Spinal cord (tissue), 10 donors: ENCODE measurements around the gene PFN2. TPM values are rescaled to one million over a fixed set of nuclear protein-coding genes. Genes with fewer than 3 reads are reported as not detected.
A peak's percentile ranks its signal among the peaks of the same experiment; 100 is the strongest.
"Not testable (repeated sequence)": the region's sequence is repeated elsewhere in the genome, so short reads cannot be mapped to it uniquely, and the experiment has no call there.

Source experiments
- DNase-seq, 6 donors: peaks; one replicate each; pipeline versions ENCODE4 v3.0.0 to v3.0.0-alpha.2; 2013 to 2015; ENCODE audit warnings: low spot score in 6 of 6, low read depth in 4 of 6
- H3K27ac ChIP-seq: one replicate; pipeline ENCODE4 v1.5.1; 2013; ENCODE audit warnings: low read depth, low read length, control low read depth
- H3K27me3 ChIP-seq: one replicate; pipeline ENCODE4 v1.6.1; 2013; ENCODE audit warnings: low read length; ENCODE audit not compliant: control insufficient read depth, insufficient read depth
- H3K36me3 ChIP-seq: one replicate; pipeline ENCODE4 v1.6.1; 2013; ENCODE audit warnings: low read length; ENCODE audit not compliant: control insufficient read depth, insufficient read depth
- H3K4me1 ChIP-seq: one replicate; pipeline ENCODE4 v1.6.1; 2013; ENCODE audit warnings: low read length; ENCODE audit not compliant: control insufficient read depth, insufficient read depth
- H3K4me3 ChIP-seq: one replicate; pipeline ENCODE4 v1.5.1; 2013; ENCODE audit warnings: low read depth, low read length, control low read depth
- H3K9me3 ChIP-seq: one replicate; pipeline ENCODE4 v1.6.1; 2013; ENCODE audit warnings: low read length; ENCODE audit not compliant: control insufficient read depth, insufficient read depth
- WGBS: methylation state at CpG from one replicate; pipeline ENCODE4 v1.1.5; 2013; ENCODE audit warnings: missing lambda C conversion rate; ENCODE audit not compliant: insufficient coverage; 5-methylcytosine and 5-hydroxymethylcytosine counted together
- polyA plus RNA-seq, 2 donors: library from polyadenylated mRNA; unstranded; fragments of 120-200 nt; gene quantifications; one replicate each; pipeline ENCODE4 v1.2.1, GENCODE V29; 2013; ENCODE audit not compliant: insufficient read length in 2 of 2
- total RNA-seq, 2 donors: library from RNA; depleted of rRNA in 1 of 2; stranded (reverse); fragments of 120-200 nt in 1 of 2; fragments of >200 nt in 1 of 2; gene quantifications; one replicate each; pipeline versions ENCODE4 v1.2.3 to v1.2.4, GENCODE V29; 2013 to 2014
- donor health status: healthy.

PFN2 gene
- total and polyA plus RNA-seq, 4 donors, result 220 to 820 (median 589) TPM

- no peak for DNase-seq
- H3K27ac ChIP-seq, result no peak overlapping the region
- no peaks in the 10 kb centered on the region for H3K4me1 ChIP-seq
- WGBS, result no CpG with 5 or more reads among the region's 3 CpGs
- H3K4me3 ChIP-seq, result no peak overlapping the region
- H3K27me3 ChIP-seq, result no peaks in the 10 kb centered on the region
- H3K9me3 ChIP-seq, result no peaks in the 10 kb centered on the region
- no peaks in the 10 kb centered on the region for H3K36me3 ChIP-seq
These were observed 13.2 kb downstream of the PFN2 start for GRCh38 chr3:149957361-149958125.

DNA sequence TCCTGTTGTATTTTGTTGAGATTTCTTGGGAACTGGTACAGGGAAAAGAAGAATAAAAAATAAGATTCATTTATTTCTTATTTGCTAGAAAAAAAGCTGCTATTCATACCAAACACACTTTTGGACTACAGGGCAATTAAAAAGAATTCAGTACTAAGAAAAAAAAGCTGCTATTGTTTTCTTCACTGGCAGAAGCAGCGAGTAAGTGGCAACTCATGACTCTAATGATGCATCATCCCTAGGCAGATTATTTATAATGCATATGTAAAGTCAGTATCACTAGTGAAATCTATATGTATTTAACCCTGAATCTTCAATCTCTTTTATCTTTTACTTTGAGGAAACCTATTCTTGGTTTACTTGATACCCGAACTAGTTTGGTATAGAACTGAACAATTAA, 15.2 kb downstream of the PFN2 start:
- no CpG with 5 or more reads among the region's 2 CpGs for WGBS
- peaks cover 2% of the 10 kb centered on the region for H3K36me3 ChIP-seq
- H3K27ac ChIP-seq, result no peak overlapping the region
- no peak for DNase-seq
- H3K9me3 ChIP-seq, result no peaks in the 10 kb centered on the region
- no peaks in the 10 kb centered on the region for H3K4me1 ChIP-seq
- no peak overlapping the region for H3K4me3 ChIP-seq
- no peaks in the 10 kb centered on the region for H3K27me3 ChIP-seq

DNA sequence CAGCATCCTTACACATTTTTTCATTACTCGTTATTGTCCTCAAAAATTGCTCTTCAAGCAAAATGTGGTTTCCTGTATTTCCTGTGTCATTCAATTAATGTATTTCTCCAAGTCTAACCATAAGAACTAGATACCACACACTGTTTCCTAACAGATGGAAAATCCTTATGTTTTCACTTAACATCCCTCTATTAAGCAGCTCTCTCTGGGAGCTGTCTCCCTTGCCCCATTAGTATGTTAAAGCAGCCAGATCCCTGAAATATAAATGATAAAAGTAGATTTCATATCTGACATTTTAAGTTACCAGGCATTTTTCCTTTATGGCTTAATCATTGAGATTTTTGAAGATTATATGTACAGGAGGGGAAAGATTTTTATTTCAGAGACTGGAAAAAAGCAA, 15.9 kb downstream of the PFN2 start:
- Histone ChIP-seq H3K36me3 (peaks cover 4% of the 10 kb centered on the region), H3K27me3 (no peaks in the 10 kb centered on the region), H3K4me3 (no peak overlapping the region), H3K9me3 (no peaks in the 10 kb centered on the region), H3K27ac (no peak overlapping the region), H3K4me1 (no peaks in the 10 kb centered on the region)
- peak in 2 of 6 donors; percentile 14 to 50 for DNase-seq
- WGBS, result 80% methylated on average over 1 of the region's 1 CpG

GRCh38 chr3:149949181-149949580, 21.5 kb downstream of the PFN2 start:
- Histone ChIP-seq H3K27ac (no peak overlapping the region), H3K4me1 (no peaks in the 10 kb centered on the region), H3K9me3 (peaks cover 5% of the 10 kb centered on the region), H3K27me3 (no peaks in the 10 kb centered on the region), H3K4me3 (no peak overlapping the region), H3K36me3 (peaks cover 9% of the 10 kb centered on the region)
- DNase-seq, result no peak
- no CpG with 5 or more reads among the region's 2 CpGs for WGBS

GRCh38 chr3:149947231-149947630, 23.5 kb downstream of the PFN2 start:
- Histone ChIP-seq H3K27me3 (no peaks in the 10 kb centered on the region), H3K4me1 (no peaks in the 10 kb centered on the region), H3K27ac (no peak overlapping the region), H3K4me3 (no peak overlapping the region), H3K36me3 (peaks cover 9% of the 10 kb centered on the region), H3K9me3 (peaks cover 7% of the 10 kb centered on the region)
- WGBS, result 100% methylated on average over 3 of the region's 7 CpGs
- no peak for DNase-seq

DNA sequence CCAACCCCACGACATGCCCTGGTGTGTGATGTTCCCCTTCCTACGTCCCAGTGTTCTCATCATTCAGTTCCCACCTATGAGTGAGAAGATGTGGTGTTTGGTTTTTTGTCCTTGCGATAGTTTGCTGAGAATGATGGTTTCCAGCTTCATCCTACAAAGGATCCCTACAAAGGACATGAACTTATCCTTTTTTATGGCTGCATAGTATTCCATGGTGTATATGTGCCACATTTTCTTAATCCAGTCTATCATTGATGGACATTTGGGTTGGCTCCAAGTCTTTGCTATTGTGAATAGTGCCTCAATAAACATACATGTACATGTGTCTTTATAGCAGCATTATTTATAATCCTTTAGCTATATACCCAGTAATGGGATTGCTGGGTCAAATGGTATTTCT, 26.7 kb downstream of the PFN2 start:
- WGBS, result no CpG with 5 or more reads among the region's 3 CpGs

GRCh38 chr3:149942409-149942808, 28.3 kb downstream of the PFN2 start:
- Histone ChIP-seq H3K4me3 (no peak overlapping the region), H3K27me3 (no peaks in the 10 kb centered on the region), H3K36me3 (peaks cover under 1% of the 10 kb centered on the region), H3K4me1 (no peaks in the 10 kb centered on the region), H3K9me3 (peaks cover 7% of the 10 kb centered on the region), H3K27ac (no peak overlapping the region)
- no peak for DNase-seq

More for the DNA sequence above, 26.7 kb downstream of the PFN2 start:
- H3K4me3 ChIP-seq, H3K9me3 ChIP-seq, H3K27ac ChIP-seq, DNase-seq, H3K27me3 ChIP-seq, H3K36me3 ChIP-seq, H3K4me1 ChIP-seq: not testable (repeated sequence)

GRCh38 chr3:149941946-149942345, 28.7 kb downstream of the PFN2 start:
- no CpG with 5 or more reads among the region's 1 CpG for WGBS
- no peak for DNase-seq
- Histone ChIP-seq H3K4me3 (no peak overlapping the region), H3K27ac (no peak overlapping the region), H3K36me3 (no peaks in the 10 kb centered on the region), H3K27me3 (no peaks in the 10 kb centered on the region), H3K4me1 (no peaks in the 10 kb centered on the region), H3K9me3 (peaks cover 7% of the 10 kb centered on the region)

- Histone ChIP-seq H3K4me3 (no peak overlapping the region), H3K27me3 (no peaks in the 10 kb centered on the region), H3K27ac (no peak overlapping the region), H3K4me1 (no peaks in the 10 kb centered on the region), H3K36me3 (no peaks in the 10 kb centered on the region), H3K9me3 (peaks cover 7% of the 10 kb centered on the region)
- WGBS, result no CpG with 5 or more reads among the region's 2 CpGs
- no peak for DNase-seq
These were observed 29.5 kb downstream of the PFN2 start for GRCh38 chr3:149941186-149941585.

DNA sequence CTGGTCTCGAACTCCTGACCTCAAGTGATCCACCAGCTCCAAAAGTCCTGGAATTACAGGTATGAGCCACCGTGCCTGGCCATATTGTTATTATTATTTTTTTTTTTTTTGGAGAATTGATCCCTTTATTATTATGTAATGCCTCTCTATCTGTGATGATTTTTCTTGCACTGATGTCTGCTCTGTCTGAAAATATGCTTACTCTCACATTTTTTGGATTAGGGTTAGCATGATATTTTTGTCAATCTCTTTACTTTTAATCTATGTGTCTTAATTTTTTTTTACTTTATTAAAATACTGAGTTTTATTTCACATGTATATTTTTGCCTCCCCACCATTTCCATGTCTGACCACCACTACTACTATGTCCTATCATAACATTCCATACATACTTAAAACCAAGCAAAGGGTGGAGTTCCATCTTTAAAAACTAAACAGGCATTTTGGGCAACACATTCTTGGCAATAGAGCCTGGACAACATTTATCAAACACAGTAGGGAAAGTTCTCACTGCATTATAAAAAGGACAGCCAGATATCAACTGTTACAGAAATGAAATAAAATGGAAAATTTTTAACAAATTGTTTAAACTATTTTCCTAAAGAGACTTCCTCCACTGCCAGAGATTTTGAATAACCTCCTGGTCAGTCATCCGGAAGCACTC, 32.2 kb downstream of the PFN2 start:
- H3K4me3 ChIP-seq, H3K9me3 ChIP-seq, H3K4me1 ChIP-seq, H3K27ac ChIP-seq, DNase-seq, H3K36me3 ChIP-seq, H3K27me3 ChIP-seq: not testable (repeated sequence)
- WGBS, result no CpG with 5 or more reads among the region's 3 CpGs
